ENCODE measurements around the gene NDUFS1. TPM values are rescaled to one million over a fixed set of nuclear protein-coding genes. Genes with fewer than 3 reads are reported as not detected.

NDUFS1 gene
- total and polyA plus RNA-seq, 2 of the 4 experiments (the other 2 are of a cell fraction): 72.1 to 118 TPM

- ChIA-PET POLR2A (ENCODE audit: unreplicated experiment) (no interaction called here), CTCF (interaction anchor here (0.5 kb wide), 1 partner anchor 10 kb away, joined by 3 read pairs; no protein-coding TSS in a partner anchor)
- no peak overlapping the region for H3K14ac ChIP-seq (replicated peaks; ENCODE audit: low read depth, low read length)
- H3K18ac ChIP-seq (ENCODE audit: low read depth, low read length): no peak overlapping the region
- peaks cover 4% of the 10 kb centered on the region for H3K4me1 ChIP-seq (ENCODE audit: control insufficient read depth, insufficient read depth, low read length)
- DNase-seq (no peak), ATAC-seq (ENCODE audit: low read depth) (no peak)
- H4K91ac ChIP-seq (ENCODE audit: insufficient read depth, low read depth, low read length): no peak overlapping the region
- no peak overlapping the region for H2AK9ac ChIP-seq (replicated peaks; ENCODE audit: low read depth, low read length, poor library complexity)
- no peak overlapping the region for H2BK120ac ChIP-seq (ENCODE audit: low read depth, low read length)
- no peak overlapping the region for H2BK15ac ChIP-seq (ENCODE audit: low read depth, low read length)
- H2BK5ac ChIP-seq (ENCODE audit: low read depth, low read length, poor library complexity, severe bottlenecking): no peak overlapping the region
- intact Hi-C loops (cut with micrococcal nuclease) (no loop called here), dilution Hi-C loops (cut with HindIII; ENCODE audit: low sequenced_read_pairs, unreplicated experiment) (no loop called here), in situ Hi-C loops (cut with MboI; ENCODE audit: low sequenced_read_pairs) (no loop called here)
- 100% methylated on average over 1 of the region's 1 CpG; no CpG with 5 or more reads in 1 of the 2 experiments for WGBS, 2 experiments (ENCODE audit: extremely low coverage in 2 of 2, insufficient read length in 1 of 2)
- H3K27ac ChIP-seq (ENCODE audit: insufficient read depth, low read length): no peak overlapping the region
- H4K20me1 ChIP-seq (ENCODE audit: insufficient read depth, low read length): peaks cover 7% of the 10 kb centered on the region; the same call in 1 of the 2 replicates
- 0 out of 2 replicates have a peak, but pooled peaks cover 3% of the 10 kb centered on the region for H3K36me3 ChIP-seq (ENCODE audit: control insufficient read depth, insufficient read depth, low read length)
- H3K9me3 ChIP-seq (ENCODE audit: control insufficient read depth, insufficient read depth, low read length): no peaks in the 10 kb centered on the region
- no peak overlapping the region for H4K8ac ChIP-seq (ENCODE audit: low read depth in 2 of 2, low read length in 2 of 2)
- no TSS peak for BruUV-seq (replicated peaks)
- H3K79me1 ChIP-seq (ENCODE audit: low read depth in 1 of 2, low read length in 2 of 2): peaks cover 22 to 42% of the 10 kb centered on the region in 2 experiments
- no peak overlapping the region for H3K4me3 ChIP-seq (ENCODE audit: insufficient read depth, low read depth, low read length)
- no peak overlapping the region for H4K5ac ChIP-seq (ENCODE audit: low read depth, low read length)
- H3K9ac ChIP-seq (ENCODE audit: low read depth, low read length): no peak overlapping the region
- no peaks in the 10 kb centered on the region for H3K27me3 ChIP-seq (ENCODE audit: control insufficient read depth, insufficient read depth, low read length)
- H2BK20ac ChIP-seq (ENCODE audit: low read depth, low read length): no peak overlapping the region
- H3K56ac ChIP-seq (ENCODE audit: extremely low read depth, insufficient read depth, low read length): no peak overlapping the region
- no peak overlapping the region for H3K4me2 ChIP-seq (ENCODE audit: low read depth, low read length)
- no peak overlapping the region for H3K4ac ChIP-seq (ENCODE audit: low read depth, low read length)
- no peak for TF ChIP-seq BHLHE40 (IDR thresholded peaks at IDR 0.05; ENCODE audit: low read depth, low read length)
- no peak for TF ChIP-seq USF2 (IDR thresholded peaks at IDR 0.05; ENCODE audit: low read depth, low read length)
- no peak for TF ChIP-seq FOS (IDR thresholded peaks at IDR 0.05; ENCODE audit: low read depth, low read length)
- no peak for TF ChIP-seq MAZ (IDR thresholded peaks at IDR 0.05; ENCODE audit: borderline replicate concordance, low read depth, low read length)
- no peak for TF ChIP-seq SMC3 (IDR thresholded peaks at IDR 0.05; ENCODE audit: low read depth, low read length)
- TF ChIP-seq RCOR1 (IDR thresholded peaks at IDR 0.05; ENCODE audit: insufficient replicate concordance, low read length): no peak
- TF ChIP-seq MXI1 (IDR thresholded peaks at IDR 0.05; ENCODE audit: borderline replicate concordance, low read depth, low read length): no peak
- no peak for TF ChIP-seq CTCF (conservative IDR thresholded peaks at IDR 0.05; ENCODE audit: low read depth, low read length)
- TF ChIP-seq RAD21 (IDR thresholded peaks at IDR 0.05; ENCODE audit: low read length): no peak
- no peak for TF ChIP-seq NFE2L2 (IDR thresholded peaks at IDR 0.05; ENCODE audit: low read depth, low read length)
- TF ChIP-seq POLR2A (IDR thresholded peaks at IDR 0.05; ENCODE audit: low read depth, low read length): no peak
- TF ChIP-seq CEBPB (IDR thresholded peaks at IDR 0.05; ENCODE audit: low read depth, low read length): no peak
- TF ChIP-seq RFX5 (IDR thresholded peaks at IDR 0.05; ENCODE audit: low read depth, low read length): no peak
- TF ChIP-seq ELK1 (IDR thresholded peaks at IDR 0.05; ENCODE audit: borderline replicate concordance, low read depth, low read length): no peak
- no peak for TF ChIP-seq CHD1 (IDR thresholded peaks at IDR 0.05; ENCODE audit: low read depth, low read length)
- no peak for TF ChIP-seq MAFK (IDR thresholded peaks at IDR 0.05; ENCODE audit: low read depth, low read length)
- no peak overlapping the region for H3K23ac ChIP-seq (ENCODE audit: low read depth, low read length)
- H2AK5ac ChIP-seq (ENCODE audit: low read depth, low read length): no peak overlapping the region
- H2AFZ ChIP-seq (replicated peaks; ENCODE audit: low read length, poor library complexity): no peak overlapping the region
- peaks cover 12% of the 10 kb centered on the region; the same call in 1 of the 2 replicates for H3K9me1 ChIP-seq (ENCODE audit: insufficient read depth, low read length)
These were observed 84.1 kb downstream of the NDUFS1 start for GRCh38 chr2:206075113-206075512.

All from IMR-90 (cell line).